ENCODE measurements around the gene ZNFX1.
"Not testable (repeated sequence)": the region's sequence is repeated elsewhere in the genome, so short reads cannot be mapped to it uniquely, and the experiment has no call there.

The ZNFX1 gene

DNA sequence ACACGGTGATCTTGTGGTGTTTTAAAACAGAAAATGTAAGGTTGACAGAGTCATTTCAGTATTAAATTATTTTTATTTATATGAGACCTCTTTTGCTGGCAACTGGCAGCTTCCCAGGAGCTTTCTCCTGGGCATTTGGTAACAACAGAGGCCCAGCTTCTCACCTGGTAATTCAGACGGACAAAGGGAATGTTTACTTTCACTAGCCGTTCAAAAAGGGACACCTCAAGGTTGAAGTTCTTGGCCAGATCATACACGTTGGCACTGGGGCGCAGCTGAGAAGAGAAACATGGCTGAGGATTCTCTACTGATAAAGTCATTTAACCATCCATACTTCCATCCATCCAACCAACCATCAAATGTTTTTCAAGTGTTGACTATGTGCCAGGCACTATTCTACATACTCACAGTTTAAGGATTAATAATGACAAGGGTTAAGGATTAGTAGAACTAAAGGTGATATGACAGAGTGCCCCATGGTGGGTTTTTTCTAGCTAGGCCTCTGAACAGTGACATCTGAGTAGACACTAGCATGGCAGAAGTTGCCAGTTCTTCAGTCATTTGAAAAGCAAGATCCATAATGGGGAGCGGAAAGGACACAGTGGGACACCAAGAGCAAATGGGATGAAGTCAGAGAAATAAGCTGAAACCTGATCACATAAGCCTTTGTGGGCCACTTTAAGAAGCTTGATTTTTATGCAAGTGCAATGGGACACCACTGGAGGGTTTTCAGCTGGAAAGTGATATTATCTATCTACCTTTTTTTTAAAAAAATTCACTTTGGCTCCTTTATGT lies 25.1 kb downstream of the ZNFX1 start:
- no peak for DNase-seq (ENCODE audit: extremely low read depth in 1 of 2, low read depth in 1 of 2)

DNA sequence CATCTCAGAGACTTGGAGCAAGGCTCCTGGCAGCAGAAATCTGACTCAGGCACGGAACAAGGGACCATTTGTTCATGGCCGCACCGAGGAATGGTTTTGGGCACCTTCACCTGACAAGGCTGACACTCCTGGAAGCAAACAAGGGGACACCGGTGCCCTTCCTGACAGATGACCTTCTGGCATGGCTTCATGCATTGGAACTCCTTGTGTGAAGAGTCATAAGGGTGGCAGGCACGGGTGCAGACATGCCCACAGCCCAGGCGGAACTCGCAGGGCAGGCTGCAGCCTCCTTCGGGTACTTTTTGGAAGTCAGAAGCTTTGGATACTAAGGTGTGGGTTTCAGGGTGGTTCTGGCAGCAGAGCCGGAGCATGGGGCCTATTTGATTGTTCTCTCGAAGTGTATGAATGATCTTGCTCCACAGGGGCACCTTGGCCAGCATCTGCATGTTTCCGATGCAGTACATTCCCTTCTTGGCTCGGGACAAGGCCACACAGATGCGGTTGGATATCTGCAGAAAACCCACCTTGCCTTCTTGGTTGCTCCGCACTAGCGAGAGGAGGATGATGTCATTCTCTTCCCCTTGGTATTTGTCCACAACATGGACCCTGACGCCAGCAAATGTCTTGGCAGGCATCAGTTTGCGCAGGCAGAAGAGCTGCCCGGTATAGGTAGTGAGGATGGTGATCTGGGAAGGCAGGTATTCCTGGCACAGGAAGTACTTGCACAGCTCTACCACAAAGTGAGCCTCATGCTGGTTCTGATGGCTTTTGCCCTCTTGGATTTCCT lies 28.8 kb downstream of the ZNFX1 start:
- no peak for DNase-seq (ENCODE audit: extremely low read depth in 1 of 2, low read depth in 1 of 2)

- DNase-seq (ENCODE audit: extremely low read depth in 1 of 2, low read depth in 1 of 2): no peak
These were observed 29.6 kb downstream of the ZNFX1 start for GRCh38 chr20:49248301-49248700.

DNA sequence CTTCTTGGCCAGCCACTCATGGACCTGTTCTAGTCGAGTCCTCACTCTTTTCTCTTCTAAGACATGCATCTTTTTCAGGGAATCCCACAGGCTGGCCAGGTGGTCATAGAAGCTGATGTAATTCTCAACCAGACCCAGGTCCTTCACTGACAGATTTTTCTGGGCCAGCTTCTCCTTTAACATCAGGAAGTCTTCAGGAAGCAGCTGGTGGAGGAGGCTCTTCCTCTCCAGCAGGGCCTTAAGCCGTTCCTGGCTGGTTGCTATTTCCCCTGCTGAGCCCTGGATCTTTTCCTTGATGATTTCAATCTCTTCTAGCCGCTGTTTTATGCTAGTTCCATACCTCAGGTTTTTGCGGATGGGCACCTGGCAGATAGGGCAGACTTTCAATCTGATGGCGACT lies 30.1 kb downstream of the ZNFX1 start:
- DNase-seq (ENCODE audit: extremely low read depth in 1 of 2, low read depth in 1 of 2): no peak

GRCh38 chr20:49247169-49247723 lies 30.6 kb downstream of the ZNFX1 start:
- no peak for DNase-seq (ENCODE audit: extremely low read depth in 1 of 2, low read depth in 1 of 2)

GRCh38 chr20:49245921-49246740 lies 31.7 kb downstream of the ZNFX1 start:
- DNase-seq (ENCODE audit: extremely low read depth in 1 of 2, low read depth in 1 of 2): no peak

- DNase-seq (ENCODE audit: extremely low read depth in 1 of 2, low read depth in 1 of 2): no peak
These were observed 40.3 kb downstream of the ZNFX1 start for GRCh38 chr20:49237531-49237930.

- DNase-seq (ENCODE audit: extremely low read depth in 1 of 2, low read depth in 1 of 2): no peak
These were observed 41.6 kb downstream of the ZNFX1 start for GRCh38 chr20:49236301-49236700.

GRCh38 chr20:49234831-49235230 lies 43.0 kb downstream of the ZNFX1 start:
- DNase-seq (ENCODE audit: extremely low read depth in 1 of 2, low read depth in 1 of 2): no peak

- no peak for DNase-seq (ENCODE audit: extremely low read depth in 1 of 2, low read depth in 1 of 2)
These were observed 44.6 kb downstream of the ZNFX1 start for GRCh38 chr20:49233226-49233625.

GRCh38 chr20:49231471-49231870 lies 46.4 kb downstream of the ZNFX1 start:
- no peak for DNase-seq (ENCODE audit: extremely low read depth in 1 of 2, low read depth in 1 of 2)

DNA sequence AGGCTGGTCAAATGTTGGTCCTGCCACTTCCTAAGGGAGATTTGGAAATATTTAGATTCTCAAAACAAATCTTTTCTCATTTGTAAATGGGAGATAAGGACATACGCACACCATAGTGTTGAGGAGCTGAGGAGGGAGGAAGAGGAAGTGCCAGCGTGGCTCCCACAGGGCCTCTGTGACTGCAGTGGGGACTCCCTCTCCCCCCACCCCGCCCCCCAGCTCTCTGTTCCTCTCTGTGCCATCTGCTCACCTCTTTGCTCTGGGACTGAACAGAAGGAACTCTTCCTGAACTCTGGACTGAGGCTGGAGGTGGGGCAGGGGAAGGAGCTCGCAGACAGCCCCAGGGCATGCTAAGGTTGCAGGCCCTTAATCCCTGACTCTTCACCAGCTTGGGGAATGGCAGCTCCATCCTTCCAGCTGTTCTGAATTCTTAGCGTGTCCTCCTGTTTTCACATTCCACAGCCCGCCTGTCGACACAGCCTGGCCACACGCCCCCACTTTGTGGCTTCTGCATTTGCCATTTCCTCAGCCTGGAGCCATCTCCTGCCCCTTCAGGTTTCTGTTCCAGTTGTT lies 47.2 kb downstream of the ZNFX1 start:
- no peak for DNase-seq (ENCODE audit: extremely low read depth in 1 of 2, low read depth in 1 of 2)

DNA sequence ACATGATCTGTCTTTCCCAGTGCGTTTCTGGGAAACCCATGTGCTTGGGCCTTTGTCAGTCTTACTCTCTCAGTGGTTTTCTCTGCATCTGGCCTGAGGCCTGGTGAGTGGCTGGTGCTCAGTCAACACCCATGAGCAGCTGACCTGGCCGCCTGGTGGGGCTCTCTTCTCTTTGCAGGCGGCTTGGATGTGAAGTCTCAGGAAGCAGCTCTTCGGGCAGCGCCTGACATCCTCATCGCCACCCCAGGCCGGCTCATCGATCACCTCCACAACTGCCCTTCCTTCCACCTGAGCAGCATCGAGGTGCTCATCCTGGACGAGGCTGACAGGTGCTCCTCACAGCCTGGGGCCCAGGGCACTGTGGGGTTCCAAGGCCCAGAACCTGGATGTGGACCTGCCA lies 47.8 kb downstream of the ZNFX1 start:
- no peak for DNase-seq (ENCODE audit: extremely low read depth in 1 of 2, low read depth in 1 of 2)

- DNase-seq (ENCODE audit: extremely low read depth in 1 of 2, low read depth in 1 of 2): no peak
These were observed 48.5 kb downstream of the ZNFX1 start for GRCh38 chr20:49229381-49229780.

GRCh38 chr20:49228676-49229075 lies 49.2 kb downstream of the ZNFX1 start:
- DNase-seq (ENCODE audit: extremely low read depth in 1 of 2, low read depth in 1 of 2): no peak

- no peak for DNase-seq (ENCODE audit: extremely low read depth in 1 of 2, low read depth in 1 of 2)
These were observed 52.0 kb downstream of the ZNFX1 start for GRCh38 chr20:49225896-49226295.

DNA sequence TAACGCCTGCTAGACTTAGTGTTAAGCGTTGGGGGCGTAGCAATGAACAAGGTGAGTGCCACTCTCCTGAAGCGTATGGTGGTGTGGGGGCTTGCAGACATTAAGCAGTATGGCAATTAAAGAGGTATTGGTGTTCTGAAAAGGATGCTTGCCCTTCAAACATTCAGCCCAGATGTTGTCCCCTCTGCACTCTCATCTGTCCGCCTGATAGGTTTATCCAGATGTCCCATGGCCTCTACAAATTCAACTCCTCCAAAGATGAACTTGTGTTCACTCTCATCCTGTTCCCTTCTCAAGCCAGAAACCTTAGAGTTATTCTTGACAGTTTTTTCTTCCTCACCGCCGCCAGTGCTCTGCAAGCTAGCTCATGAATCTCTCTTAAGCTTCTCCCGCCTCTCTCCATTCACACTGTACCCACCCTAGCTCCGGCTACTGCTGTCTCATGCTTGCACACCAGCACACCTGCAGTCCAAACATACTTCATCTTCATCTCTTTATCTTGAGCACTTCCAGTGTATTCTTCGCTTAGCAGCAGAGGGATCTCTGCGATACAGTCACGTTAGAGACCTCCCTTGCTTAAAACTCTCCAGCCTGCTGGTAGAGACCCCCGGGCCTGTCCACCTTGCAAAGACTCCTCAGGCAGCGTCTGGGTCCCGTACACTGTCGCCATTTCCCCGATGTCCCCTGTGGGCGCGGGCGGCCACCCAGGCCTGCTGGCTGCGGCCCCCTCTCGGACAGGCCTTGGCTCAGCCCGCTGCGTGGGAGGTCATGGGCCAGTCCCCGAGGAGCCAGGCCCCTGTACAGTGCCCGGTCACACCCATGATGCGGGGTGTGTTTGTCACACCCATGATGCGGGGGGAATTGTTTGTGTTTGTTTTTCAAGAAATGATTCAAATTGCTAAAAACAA lies 57.7 kb downstream of the ZNFX1 start:
- no peak for DNase-seq (ENCODE audit: extremely low read depth in 1 of 2, low read depth in 1 of 2)

DNA sequence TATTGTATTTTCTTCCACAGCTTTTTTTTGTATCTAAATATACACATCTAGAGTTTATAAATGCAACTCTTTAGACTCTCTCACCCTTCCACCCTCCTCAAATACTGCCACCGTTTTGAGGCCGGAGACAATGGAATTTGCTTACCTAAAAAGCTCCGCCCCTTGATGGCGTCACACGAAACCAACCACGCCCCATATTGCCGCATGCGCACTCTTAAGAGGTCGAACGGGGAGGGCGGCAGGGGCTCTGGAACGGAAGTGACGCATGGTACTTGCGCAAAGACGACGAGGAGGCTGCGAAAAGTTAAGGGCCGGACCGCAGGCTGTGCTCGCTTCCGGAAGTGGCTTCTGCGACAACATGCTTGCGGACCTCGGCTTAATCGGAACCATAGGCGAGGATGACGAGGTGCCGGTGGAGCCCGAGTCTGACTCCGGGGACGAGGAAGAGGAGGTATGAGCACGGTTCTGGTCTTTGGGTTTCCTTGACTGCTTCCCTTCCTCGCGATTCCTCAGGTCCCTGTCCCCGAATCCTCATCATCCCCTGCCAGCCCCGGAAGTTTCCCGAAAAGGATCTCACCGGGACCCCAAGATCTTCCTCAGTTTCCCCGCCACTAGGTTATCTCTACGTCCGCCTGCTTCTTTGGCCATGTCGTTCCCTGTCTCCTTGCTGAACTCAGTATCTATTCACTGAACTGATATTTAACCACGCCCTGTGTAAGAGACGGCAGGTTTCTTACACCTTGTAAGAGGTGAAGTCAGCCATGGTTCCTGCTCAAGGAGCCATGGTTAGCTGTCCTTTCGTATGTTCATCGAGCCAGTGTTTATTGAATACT lies 58.5 kb downstream of the ZNFX1 start, which contains the start of gene DDX27:
Gene DDX27, plus strand, starts transcription at position 326 of the 833 bp plus-strand sequence. Its CDS starts 33 bp downstream, at position 359.
- DNase-seq (ENCODE audit: extremely low read depth in 1 of 2, low read depth in 1 of 2): peak; percentile 89 to 95

DNA sequence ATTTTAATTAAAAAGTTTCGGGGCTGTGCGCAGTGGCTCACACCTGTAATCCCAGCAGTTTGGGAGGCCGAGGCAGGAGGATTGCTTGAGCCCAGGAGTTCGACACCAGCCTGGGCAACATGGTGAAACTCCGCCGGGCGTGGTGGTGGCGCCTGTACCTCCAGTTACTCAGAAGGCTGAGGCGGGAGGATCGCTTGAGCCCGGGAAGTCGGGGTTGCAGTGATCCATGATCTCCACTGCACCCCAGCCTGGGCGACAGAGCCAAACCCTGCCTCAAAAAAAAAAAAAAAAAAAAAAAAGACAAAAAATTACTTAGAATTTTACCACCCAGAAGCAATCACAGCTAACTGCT lies 59.1 kb downstream of the ZNFX1 start:
- not testable (repeated sequence) for DNase-seq (ENCODE audit: extremely low read depth in 1 of 2, low read depth in 1 of 2)

Measured in stimulated activated CD8-positive, alpha-beta memory T cell treated with anti-CD3 and anti-CD28 coated beads, Interleukin-7, amount 100 ng/mL, for 48 hours (primary cell).